ENCODE measurements around the gene LYPLAL1.
A peak's percentile ranks its signal among the peaks of the same experiment; 100 is the strongest.

LYPLAL1 gene

GRCh38 chr1:219173758-219174459 is at the start of gene LYPLAL1:
Gene LYPLAL1, plus strand, starts transcription at chr1:219173878. Its CDS starts 13 bp downstream, at chr1:219173891.
- DNase-seq: peak; percentile 52

DNA sequence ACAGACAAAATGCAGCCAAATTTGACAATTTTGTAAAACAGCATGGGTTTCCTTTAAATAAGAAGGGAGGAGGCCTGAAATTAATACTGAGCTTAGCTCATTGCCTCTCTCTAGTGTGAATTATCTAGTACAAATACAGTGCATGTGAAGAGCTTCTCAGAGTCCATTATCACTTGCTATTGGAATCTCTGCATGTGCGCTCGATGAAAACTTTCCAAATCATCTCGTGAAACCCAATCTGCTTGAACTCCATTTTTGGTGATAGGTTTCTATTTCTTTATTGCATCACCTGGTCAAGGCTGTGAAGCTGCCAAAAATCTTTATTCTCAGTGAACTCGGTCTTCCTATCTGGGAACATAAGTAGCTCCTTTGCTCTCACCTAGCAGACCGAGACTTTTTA is 49.5 kb upstream of the LYPLAL1 start:
- DNase-seq: no peak

DNA sequence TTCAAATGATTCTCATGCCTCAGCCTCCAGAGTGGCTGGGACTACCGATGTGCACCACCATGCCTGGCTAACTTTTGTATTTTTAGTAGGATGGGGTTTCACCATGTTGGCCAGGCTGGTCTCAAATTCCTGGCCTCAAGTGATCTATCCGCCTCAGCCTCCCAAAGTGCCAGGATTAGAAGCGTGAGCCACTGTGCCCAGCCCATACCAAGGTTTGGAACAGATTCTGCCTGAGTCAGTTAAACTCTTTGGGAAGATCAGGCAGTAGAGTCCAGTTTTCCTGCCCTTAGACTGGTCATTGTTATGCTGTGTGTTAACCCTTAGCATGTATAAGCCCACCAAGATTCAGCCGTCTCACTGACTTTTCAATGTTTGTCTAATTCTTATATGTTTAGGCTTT is 48.3 kb upstream of the LYPLAL1 start:
- no peak for DNase-seq

- no peak for DNase-seq
Measured at GRCh38 chr1:219126377-219126776, 47.3 kb upstream of the LYPLAL1 start.

DNA sequence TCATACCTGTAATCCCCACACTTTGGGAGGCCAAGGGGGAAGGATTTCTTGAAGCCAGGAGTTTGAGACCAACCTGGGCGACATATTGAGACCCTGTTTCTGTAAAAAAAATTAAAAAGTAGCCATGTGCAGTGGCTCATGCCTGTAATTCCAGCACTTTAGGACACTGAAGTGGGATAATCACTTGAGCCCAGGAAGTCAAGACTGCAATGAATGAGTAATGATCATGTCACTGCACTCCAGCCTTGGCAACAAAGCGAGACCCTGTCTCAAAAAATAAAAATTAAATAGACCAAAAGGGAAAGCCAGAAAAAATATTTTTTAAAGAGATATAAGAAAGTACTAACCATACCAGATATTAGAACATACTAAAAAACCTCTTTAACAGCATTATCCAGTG is 44.7 kb upstream of the LYPLAL1 start:
- DNase-seq: no peak

- DNase-seq: no peak
Measured at GRCh38 chr1:219130366-219130935, 43.2 kb upstream of the LYPLAL1 start.

GRCh38 chr1:219132939-219133338 is 40.7 kb upstream of the LYPLAL1 start:
- DNase-seq: no peak

GRCh38 chr1:219138747-219139146 is 34.9 kb upstream of the LYPLAL1 start:
- DNase-seq: no peak

GRCh38 chr1:219140303-219140877 is 33.3 kb upstream of the LYPLAL1 start:
- no peak for DNase-seq

- no peak for DNase-seq
Measured at GRCh38 chr1:219143735-219144134, 29.9 kb upstream of the LYPLAL1 start.

DNA sequence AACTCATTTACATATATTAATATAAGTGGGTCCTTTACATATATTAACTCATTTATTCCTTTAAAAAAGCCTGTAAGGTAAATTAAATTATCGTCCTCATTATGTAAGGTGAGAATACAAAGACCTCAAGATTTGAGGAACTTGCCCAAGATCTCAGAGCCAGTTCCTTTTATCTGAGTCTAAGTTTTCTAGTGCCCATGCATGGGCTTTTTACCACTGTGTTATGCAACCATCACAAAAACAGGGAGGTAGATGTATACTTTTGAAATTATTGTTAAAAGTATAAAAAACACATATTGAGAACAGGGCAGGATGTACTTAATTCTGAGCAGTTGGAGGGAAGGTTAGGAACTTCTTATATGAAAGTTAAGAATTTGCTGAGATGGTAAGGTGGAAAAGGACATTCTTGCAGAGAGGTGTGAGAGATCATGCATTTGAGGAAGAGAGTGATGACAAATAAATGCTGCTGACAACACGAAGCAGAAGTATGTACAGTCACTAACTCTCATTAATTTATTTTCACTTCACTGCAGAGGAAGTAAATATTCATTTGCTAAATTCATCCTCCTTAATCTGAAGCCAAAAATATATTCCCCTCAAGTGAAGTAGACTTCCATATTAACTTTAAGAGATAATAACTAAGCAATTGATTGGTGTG is 28.9 kb upstream of the LYPLAL1 start:
- DNase-seq: no peak

- no peak for DNase-seq
Measured at GRCh38 chr1:219147571-219148019, 26.1 kb upstream of the LYPLAL1 start.

- DNase-seq: no peak
Measured at GRCh38 chr1:219149009-219149577, 24.6 kb upstream of the LYPLAL1 start.

GRCh38 chr1:219149953-219150352 is 23.7 kb upstream of the LYPLAL1 start:
- no peak for DNase-seq

DNA sequence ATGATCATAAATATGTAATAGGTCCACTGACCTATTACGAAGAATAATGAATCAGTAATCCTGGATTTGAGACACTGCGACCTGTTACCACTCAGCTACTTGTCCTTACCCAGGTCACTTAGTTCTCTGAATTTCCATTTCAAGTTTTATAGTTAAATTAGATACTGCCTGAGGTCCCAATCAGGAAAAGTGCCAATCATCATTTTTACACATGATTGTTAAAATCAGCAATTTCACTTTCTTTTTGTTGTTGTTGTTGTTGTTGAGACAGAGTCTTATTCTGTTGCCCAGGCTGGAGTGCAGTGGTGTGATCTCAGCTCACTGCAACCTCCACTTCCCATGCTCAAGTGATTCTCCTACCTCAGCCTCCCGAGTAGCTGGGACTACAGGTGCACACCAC is 22.8 kb upstream of the LYPLAL1 start:
- DNase-seq: no peak

GRCh38 chr1:219151467-219151866 is 22.2 kb upstream of the LYPLAL1 start:
- no peak for DNase-seq

- no peak for DNase-seq
Measured at GRCh38 chr1:219152751-219153150, 20.9 kb upstream of the LYPLAL1 start.

DNA sequence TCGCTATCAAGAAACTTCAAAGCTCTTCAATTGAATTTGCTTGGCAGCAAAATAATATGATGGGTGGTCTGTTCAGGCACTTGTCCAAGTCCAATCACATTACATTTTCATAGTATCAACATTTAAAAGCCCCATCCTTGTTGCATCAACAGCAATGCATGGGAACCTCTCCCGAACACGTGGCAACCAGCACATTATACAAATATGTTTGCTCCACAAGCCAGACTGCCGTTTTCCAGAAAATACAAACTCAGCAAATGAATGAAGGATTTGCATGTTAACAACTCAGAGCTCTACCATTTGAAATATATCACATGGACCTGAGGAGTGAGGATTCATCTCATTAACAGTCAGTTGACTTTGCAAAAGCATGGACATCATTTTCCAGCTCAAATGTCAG is 20.0 kb upstream of the LYPLAL1 start:
- DNase-seq: no peak

DNA sequence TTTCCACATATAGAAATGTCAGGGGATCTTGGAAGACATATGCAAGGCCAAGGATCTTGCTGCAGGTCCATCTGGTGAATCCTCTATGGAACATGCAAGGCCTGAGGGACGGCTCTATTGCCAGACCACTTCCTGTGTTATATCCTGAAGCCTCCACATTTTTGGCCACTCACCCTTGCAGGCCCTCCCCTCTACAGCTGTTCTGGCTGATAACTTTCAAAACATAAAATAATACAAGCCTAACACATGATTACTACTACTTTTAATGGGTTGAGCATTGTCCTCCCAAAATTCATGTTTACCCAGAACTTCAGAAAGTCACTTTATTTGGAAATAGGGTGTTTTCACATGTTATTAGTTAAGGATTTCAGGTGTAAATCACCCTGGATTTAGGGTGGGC is 18.5 kb upstream of the LYPLAL1 start:
- DNase-seq: no peak

- DNase-seq: no peak
Measured at GRCh38 chr1:219159946-219160645, 13.6 kb upstream of the LYPLAL1 start.

- no peak for DNase-seq
Measured at GRCh38 chr1:219160967-219161366, 12.7 kb upstream of the LYPLAL1 start.

DNA sequence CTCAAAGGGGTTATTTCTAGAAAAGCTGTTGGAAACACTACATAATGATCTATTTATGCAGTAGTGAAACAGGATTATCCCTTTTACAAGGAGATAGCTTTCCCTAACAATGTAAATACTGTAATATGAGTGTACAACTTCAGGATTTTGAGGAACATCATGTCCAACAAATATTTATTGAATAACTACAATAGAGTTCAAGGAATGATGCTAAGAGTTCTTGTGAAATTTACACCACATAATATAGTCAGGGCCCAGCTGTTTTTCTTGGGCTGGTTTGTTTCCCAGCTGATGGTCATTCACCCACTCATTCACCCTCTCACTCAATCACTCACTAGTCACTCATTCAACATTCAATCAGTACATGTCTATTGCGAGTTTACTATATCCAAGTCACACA is 12.3 kb upstream of the LYPLAL1 start:
- no peak for DNase-seq

DNA sequence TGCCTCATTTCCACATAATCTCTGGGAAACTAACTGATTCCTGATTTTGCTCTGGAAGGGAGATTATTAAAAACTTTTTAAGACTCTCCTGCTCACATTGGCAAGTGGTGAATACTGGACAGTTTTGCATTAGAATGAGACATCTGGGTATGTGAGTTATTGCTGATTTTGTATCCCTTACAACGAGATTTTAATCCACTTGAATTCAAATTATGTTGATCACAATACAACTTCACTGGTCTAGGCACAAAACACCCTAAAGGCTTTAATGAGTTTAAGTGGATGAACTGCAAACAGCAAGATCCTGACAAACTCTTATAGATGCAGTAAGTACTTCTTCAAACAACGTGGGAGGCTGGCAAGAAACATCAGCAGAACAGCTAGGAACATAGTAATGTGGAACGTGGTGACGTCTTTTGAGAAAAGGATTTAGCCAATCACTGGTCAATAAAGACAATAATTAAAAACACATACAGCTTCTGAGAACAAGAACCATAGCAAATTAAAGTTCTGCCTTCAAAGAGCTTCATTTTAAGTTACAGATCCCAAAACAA is 10.2 kb upstream of the LYPLAL1 start:
- DNase-seq: no peak
